T-helper 2 cell treated with Interferon-gamma antibody and Interleukin-4, amounts not matched to agents 5 μg/mL and 100 μg/mL, for 36 hours (primary cell): ENCODE measurements around the gene TFCP2L1.

Experiments
- DNase-seq: peaks from one replicate; pipeline ENCODE4 v3.0.0; 2021; ENCODE audit warnings: low spot score
- H3K27ac Mint-ChIP-seq: one replicate; pipeline ENCODE4 v1.8.0; 2021; ENCODE audit warnings: mild to moderate bottlenecking, mixed read lengths
- H3K27me3 Mint-ChIP-seq: one replicate; pipeline ENCODE4 v1.8.0; 2021; ENCODE audit warnings: low read depth, mixed read lengths
- H3K36me3 Mint-ChIP-seq: one replicate; pipeline ENCODE4 v1.8.0; 2021; ENCODE audit warnings: low read depth, mixed read lengths
- H3K4me1 Mint-ChIP-seq: one replicate; pipeline ENCODE4 v1.8.0; 2021; ENCODE audit warnings: low read depth, mixed read lengths
- H3K4me3 Mint-ChIP-seq: one replicate; pipeline ENCODE4 v1.8.0; 2022; ENCODE audit warnings: mild to moderate bottlenecking, moderate library complexity, mixed read lengths
- H3K9me3 Mint-ChIP-seq: one replicate; pipeline ENCODE4 v1.8.0; 2021; ENCODE audit warnings: mixed read lengths

TFCP2L1 gene

DNA sequence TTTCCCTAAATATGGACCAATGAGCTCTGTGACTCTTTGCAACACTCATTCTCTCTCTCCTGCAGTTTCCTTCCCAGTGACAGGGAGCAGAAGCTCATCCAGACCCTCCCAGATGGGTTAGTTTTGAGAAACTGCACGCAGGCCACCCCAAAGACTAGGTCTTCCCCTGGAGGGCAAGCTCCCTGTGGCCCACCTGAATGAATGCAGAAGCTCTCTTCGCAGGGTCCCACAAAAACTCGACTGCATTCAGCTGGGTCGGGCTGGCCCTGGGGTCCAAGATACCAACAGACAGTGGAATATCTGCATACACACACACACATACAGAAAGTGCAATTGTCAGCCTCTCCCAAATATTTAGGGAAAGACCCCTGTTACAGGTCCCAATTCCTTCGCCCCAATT, 37.0 kb downstream of the TFCP2L1 start:
- H3K4me3 Mint-ChIP-seq, result no peak overlapping the region
- no peak overlapping the region for H3K27ac Mint-ChIP-seq
- H3K36me3 Mint-ChIP-seq, result no peaks in the 10 kb centered on the region
- no peaks in the 10 kb centered on the region for H3K27me3 Mint-ChIP-seq
- H3K9me3 Mint-ChIP-seq, result no peaks in the 10 kb centered on the region
- H3K4me1 Mint-ChIP-seq, result no peaks in the 10 kb centered on the region
- DNase-seq, result no peak

DNA sequence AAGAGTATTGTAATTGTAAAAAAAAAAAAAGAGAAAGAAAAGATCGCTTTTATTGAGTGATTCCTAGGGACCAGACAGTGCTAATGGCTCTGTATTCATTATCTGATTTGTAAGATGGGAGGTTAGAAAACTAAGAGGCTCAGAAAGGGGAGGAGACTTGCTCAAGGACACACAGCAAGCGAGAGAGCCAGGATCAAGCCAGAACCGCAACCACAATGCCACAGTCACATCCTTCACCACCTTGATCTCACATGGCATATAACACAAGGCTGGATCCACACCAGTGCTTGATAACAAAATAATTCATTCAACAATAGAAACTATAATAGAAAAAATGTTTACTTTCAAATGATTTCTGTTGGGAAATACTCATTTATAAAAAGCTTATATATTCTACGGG, 37.5 kb downstream of the TFCP2L1 start:
- no peaks in the 10 kb centered on the region for H3K9me3 Mint-ChIP-seq
- no peak overlapping the region for H3K27ac Mint-ChIP-seq
- no peaks in the 10 kb centered on the region for H3K27me3 Mint-ChIP-seq
- no peaks in the 10 kb centered on the region for H3K4me1 Mint-ChIP-seq
- no peaks in the 10 kb centered on the region for H3K36me3 Mint-ChIP-seq
- DNase-seq, result no peak
- H3K4me3 Mint-ChIP-seq, result no peak overlapping the region

GRCh38 chr2:121246704-121247255, 38.2 kb downstream of the TFCP2L1 start:
- H3K4me3 Mint-ChIP-seq, result no peak overlapping the region
- no peak for DNase-seq
- H3K27me3 Mint-ChIP-seq, result no peaks in the 10 kb centered on the region
- H3K4me1 Mint-ChIP-seq, result no peaks in the 10 kb centered on the region
- no peaks in the 10 kb centered on the region for H3K9me3 Mint-ChIP-seq
- H3K27ac Mint-ChIP-seq, result no peak overlapping the region
- H3K36me3 Mint-ChIP-seq, result no peaks in the 10 kb centered on the region

DNA sequence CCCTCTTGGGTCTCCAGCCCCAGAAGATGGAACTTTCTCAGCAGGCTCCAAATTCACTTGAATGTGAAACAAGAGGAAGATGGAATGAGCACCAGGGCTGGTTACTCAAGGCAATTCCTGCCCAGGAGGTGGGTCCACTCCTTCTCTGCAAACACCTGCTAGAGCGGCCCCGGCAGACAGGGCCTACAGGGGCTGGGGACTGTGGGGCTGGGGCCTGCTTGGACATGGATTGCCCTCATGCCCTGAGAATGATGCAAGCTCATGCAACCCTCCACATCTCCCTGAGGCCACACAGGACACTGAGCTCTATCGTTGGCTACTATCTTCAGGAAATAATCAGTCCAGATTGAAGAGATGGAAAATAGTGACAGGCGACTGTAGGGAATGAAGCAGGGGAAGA, 39.1 kb downstream of the TFCP2L1 start:
- Mint-ChIP-seq H3K4me3 (no peak overlapping the region), H3K36me3 (no peaks in the 10 kb centered on the region)
- no peak for DNase-seq

GRCh38 chr2:121245120-121245820, 39.7 kb downstream of the TFCP2L1 start:
- H3K27me3 Mint-ChIP-seq, result no peaks in the 10 kb centered on the region
- H3K4me3 Mint-ChIP-seq, result no peak overlapping the region
- H3K9me3 Mint-ChIP-seq, result no peaks in the 10 kb centered on the region
- H3K4me1 Mint-ChIP-seq, result no peaks in the 10 kb centered on the region
- H3K27ac Mint-ChIP-seq, result no peak overlapping the region
- no peak for DNase-seq
- H3K36me3 Mint-ChIP-seq, result no peaks in the 10 kb centered on the region

More for the DNA sequence above, 39.1 kb downstream of the TFCP2L1 start:
- Mint-ChIP-seq H3K9me3 (no peaks in the 10 kb centered on the region), H3K27ac (no peak overlapping the region), H3K4me1 (no peaks in the 10 kb centered on the region), H3K27me3 (no peaks in the 10 kb centered on the region)

- no peaks in the 10 kb centered on the region for H3K27me3 Mint-ChIP-seq
Observed at GRCh38 chr2:121244616-121245015, 40.4 kb downstream of the TFCP2L1 start.

GRCh38 chr2:121243821-121244460, 41.1 kb downstream of the TFCP2L1 start:
- no peak overlapping the region for H3K4me3 Mint-ChIP-seq
- H3K27ac Mint-ChIP-seq, result no peak overlapping the region
- no peaks in the 10 kb centered on the region for H3K36me3 Mint-ChIP-seq
- no peaks in the 10 kb centered on the region for H3K9me3 Mint-ChIP-seq
- H3K27me3 Mint-ChIP-seq, result no peaks in the 10 kb centered on the region
- no peaks in the 10 kb centered on the region for H3K4me1 Mint-ChIP-seq
- DNase-seq, result no peak

More at GRCh38 chr2:121244616-121245015, 40.4 kb downstream of the TFCP2L1 start:
- Mint-ChIP-seq H3K27ac (no peak overlapping the region), H3K4me3 (no peak overlapping the region), H3K36me3 (no peaks in the 10 kb centered on the region), H3K4me1 (no peaks in the 10 kb centered on the region), H3K9me3 (no peaks in the 10 kb centered on the region)
- DNase-seq, result no peak

GRCh38 chr2:121242976-121243375, 42.0 kb downstream of the TFCP2L1 start:
- H3K4me1 Mint-ChIP-seq, result no peaks in the 10 kb centered on the region
- no peaks in the 10 kb centered on the region for H3K27me3 Mint-ChIP-seq
- DNase-seq, result no peak
- no peak overlapping the region for H3K4me3 Mint-ChIP-seq
- no peaks in the 10 kb centered on the region for H3K9me3 Mint-ChIP-seq
- no peak overlapping the region for H3K27ac Mint-ChIP-seq
- H3K36me3 Mint-ChIP-seq, result no peaks in the 10 kb centered on the region

DNA sequence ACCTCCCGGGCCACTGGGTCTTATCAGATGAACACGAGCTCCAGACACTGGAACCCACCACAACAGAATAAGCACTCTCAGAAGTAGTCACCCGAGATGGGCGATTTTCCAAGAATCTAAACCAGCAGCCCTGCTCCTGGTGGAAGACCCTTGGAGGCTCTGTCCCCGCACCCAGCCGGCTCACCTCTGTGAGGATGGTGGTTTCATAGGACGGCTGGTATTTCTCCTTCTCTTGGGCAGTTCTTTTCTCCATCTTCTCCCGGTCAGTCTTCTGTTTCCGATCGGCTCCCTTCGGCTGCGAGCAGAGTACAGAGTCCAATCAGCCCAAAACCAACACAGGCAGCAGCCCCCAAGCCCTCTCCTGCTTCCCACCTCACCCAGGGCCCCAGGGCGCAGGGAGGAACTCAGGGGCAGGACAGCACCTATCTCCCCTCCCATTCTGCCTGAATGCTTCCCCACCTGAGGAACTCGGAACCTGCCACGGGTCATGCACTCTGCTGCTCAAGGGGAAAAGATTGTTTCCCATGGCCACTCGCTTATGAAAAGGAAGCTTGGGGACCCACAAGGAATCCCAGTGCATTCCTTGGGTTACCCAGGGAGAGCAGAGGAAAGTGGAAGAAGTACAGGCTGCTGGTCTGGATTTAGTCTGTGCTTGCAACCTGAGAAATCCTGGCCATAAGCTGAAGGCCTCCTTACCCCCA, 42.7 kb downstream of the TFCP2L1 start:
- Mint-ChIP-seq H3K4me1 (no peaks in the 10 kb centered on the region), H3K27ac (no peak overlapping the region), H3K36me3 (no peaks in the 10 kb centered on the region), H3K27me3 (no peaks in the 10 kb centered on the region), H3K9me3 (no peaks in the 10 kb centered on the region), H3K4me3 (no peak overlapping the region)
- DNase-seq, result no peak

- no peaks in the 10 kb centered on the region for H3K4me1 Mint-ChIP-seq
- H3K27me3 Mint-ChIP-seq, result no peaks in the 10 kb centered on the region
- H3K4me3 Mint-ChIP-seq, result no peak overlapping the region
- no peaks in the 10 kb centered on the region for H3K36me3 Mint-ChIP-seq
- DNase-seq, result no peak
- no peak overlapping the region for H3K27ac Mint-ChIP-seq
- no peaks in the 10 kb centered on the region for H3K9me3 Mint-ChIP-seq
Observed at GRCh38 chr2:121241466-121241865, 43.5 kb downstream of the TFCP2L1 start.

DNA sequence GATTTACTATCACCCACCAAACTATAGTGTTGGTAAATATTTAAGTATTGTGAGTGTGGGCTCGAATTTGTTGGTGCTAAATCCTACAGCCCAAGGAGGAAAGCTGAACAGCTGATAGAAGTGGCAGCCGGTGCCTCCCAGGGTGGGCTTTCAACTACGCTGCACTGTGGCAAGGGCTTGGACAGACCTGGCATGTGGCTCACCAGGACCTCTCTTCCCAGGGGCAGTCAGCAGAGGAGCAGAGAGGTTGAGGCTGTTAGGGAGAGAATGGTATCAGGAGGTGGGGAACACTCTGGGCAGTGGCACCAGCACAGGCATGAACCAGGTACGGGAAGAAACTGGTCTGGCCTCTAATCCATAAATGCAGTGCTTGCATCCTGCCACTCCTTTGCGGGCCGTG, 44.6 kb downstream of the TFCP2L1 start:
- Mint-ChIP-seq H3K27ac (no peak overlapping the region), H3K4me3 (no peak overlapping the region), H3K27me3 (no peaks in the 10 kb centered on the region), H3K36me3 (no peaks in the 10 kb centered on the region), H3K4me1 (no peaks in the 10 kb centered on the region), H3K9me3 (no peaks in the 10 kb centered on the region)
- DNase-seq, result no peak

GRCh38 chr2:121239969-121240368, 45.0 kb downstream of the TFCP2L1 start:
- Mint-ChIP-seq H3K4me1 (no peaks in the 10 kb centered on the region), H3K9me3 (no peaks in the 10 kb centered on the region), H3K27me3 (no peaks in the 10 kb centered on the region), H3K36me3 (no peaks in the 10 kb centered on the region), H3K27ac (no peak overlapping the region), H3K4me3 (no peak overlapping the region)
- no peak for DNase-seq

GRCh38 chr2:121239471-121239870, 45.5 kb downstream of the TFCP2L1 start:
- no peak overlapping the region for H3K4me3 Mint-ChIP-seq
- DNase-seq, result no peak
- H3K4me1 Mint-ChIP-seq, result no peaks in the 10 kb centered on the region
- H3K27me3 Mint-ChIP-seq, result no peaks in the 10 kb centered on the region
- no peaks in the 10 kb centered on the region for H3K36me3 Mint-ChIP-seq
- H3K9me3 Mint-ChIP-seq, result no peaks in the 10 kb centered on the region
- H3K27ac Mint-ChIP-seq, result no peak overlapping the region

DNA sequence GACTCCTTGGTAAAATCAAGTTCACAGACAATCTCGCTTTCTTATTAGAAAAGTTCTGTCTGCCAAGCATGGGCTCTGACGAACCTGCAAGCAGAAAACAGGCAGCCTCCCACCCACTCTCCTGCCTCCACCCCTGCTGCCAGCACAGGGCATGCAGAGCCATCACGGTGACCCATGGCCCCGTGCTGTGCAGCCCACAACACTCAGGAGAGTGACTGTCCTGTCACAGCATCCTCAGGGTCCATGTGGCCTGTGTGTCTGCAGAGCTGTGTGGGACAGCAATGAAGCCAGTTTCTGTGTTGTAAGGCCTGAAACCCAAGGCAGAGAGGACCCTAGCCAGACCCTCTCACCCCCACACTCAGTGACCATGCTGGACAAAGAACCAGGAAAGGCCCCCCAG, 46.2 kb downstream of the TFCP2L1 start:
- H3K27ac Mint-ChIP-seq, result no peak overlapping the region
- H3K36me3 Mint-ChIP-seq, result no peaks in the 10 kb centered on the region
- H3K27me3 Mint-ChIP-seq, result no peaks in the 10 kb centered on the region
- no peaks in the 10 kb centered on the region for H3K4me1 Mint-ChIP-seq
- H3K9me3 Mint-ChIP-seq, result no peaks in the 10 kb centered on the region
- H3K4me3 Mint-ChIP-seq, result no peak overlapping the region
- DNase-seq, result no peak
